Superior temporal gyrus (tissue), 1 donor: ENCODE results near the gene SF3B6.
"Not testable (repeated sequence)": the region's sequence is repeated elsewhere in the genome, so short reads cannot be mapped to it uniquely, and the experiment has no call there.

ENCODE experiments used
- DNase-seq: peaks from one replicate; pipeline ENCODE4 v3.0.0-alpha.2; 2016; ENCODE audit errors: extremely low spot score

SF3B6 gene, protein sequence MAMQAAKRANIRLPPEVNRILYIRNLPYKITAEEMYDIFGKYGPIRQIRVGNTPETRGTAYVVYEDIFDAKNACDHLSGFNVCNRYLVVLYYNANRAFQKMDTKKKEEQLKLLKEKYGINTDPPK

DNA sequence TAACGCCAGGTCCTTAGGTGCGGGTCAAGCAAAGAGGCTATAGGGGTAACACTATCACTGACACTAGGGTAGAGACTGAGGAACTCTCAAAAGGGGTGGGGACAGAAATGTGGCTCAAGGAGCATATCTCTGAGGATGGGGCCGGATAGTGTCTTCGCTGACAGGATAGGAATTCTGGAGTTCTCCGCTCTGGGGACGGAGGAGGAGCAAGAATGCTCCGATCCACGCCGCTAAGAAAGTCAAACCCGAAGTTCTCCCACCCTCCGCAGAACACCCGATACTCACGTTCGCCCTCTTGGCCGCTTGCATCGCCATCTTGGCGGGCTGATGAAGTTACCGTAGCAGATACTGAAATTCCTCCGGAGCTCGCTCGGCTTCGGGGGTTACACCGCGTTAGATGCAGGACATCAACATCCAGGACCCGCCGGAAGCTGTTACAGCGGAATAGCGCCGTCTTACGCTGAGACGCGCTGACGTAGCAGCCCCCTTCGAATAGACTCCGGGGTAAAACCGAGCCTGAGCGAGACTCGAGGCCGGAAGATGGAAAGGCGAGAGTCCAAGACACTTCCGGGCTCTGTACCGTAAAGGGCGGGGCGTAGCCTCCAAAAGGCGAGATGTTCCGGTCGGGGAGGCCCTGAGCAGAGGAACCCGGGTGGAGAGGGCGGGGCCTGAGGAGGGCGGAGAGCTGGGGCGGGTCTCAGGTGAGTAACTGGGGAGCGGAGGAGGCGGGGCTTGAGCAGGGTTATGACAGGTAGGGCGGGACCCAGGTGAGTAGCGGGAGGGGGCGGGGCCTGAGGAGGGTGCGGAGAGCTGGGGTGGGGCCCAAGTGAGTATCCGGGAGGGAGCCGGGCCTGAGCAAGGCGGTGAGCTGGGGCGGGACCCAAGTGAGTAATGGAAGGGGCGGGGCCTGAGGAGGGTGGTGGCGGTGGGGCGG is at the start of gene SF3B6:
Gene SF3B6, minus strand, starts transcription at position 412 of the 934 bp plus-strand sequence. Its CDS starts 97 bp downstream, at position 315.
- DNase-seq, result peak; percentile 99

DNA sequence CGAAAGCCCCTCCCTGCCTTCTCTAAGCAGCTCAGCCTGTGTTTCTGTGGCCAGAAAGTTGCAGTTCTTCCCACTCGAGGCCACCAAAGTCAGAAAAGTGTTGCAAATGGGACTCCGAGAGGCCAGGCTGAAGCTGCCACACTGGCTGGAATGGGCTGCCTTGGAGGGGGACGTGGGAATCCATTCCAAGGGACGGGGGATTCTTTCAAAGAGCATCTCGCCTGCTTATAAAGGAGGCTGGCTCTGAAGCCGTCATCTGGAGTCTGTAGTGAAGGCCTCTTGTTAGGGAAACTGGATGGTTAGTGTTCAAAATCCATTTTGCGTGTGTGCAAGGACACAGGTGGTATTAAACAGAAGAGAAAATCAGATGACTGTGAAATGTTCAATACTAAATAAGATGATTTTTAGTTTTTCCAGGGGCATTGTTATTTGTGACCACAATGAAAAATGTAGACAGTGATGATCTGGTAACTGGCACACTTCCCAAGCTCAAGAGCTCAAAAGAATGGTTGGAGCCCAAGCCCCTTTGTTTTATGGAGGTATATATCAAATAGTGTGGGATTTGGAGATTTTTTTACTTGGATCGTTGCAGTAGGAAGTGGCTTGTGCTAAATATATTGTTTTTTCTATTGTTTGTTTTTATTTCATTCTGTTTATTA is 47.9 kb upstream of the SF3B6 start:
- peak; percentile 62 for DNase-seq

DNA sequence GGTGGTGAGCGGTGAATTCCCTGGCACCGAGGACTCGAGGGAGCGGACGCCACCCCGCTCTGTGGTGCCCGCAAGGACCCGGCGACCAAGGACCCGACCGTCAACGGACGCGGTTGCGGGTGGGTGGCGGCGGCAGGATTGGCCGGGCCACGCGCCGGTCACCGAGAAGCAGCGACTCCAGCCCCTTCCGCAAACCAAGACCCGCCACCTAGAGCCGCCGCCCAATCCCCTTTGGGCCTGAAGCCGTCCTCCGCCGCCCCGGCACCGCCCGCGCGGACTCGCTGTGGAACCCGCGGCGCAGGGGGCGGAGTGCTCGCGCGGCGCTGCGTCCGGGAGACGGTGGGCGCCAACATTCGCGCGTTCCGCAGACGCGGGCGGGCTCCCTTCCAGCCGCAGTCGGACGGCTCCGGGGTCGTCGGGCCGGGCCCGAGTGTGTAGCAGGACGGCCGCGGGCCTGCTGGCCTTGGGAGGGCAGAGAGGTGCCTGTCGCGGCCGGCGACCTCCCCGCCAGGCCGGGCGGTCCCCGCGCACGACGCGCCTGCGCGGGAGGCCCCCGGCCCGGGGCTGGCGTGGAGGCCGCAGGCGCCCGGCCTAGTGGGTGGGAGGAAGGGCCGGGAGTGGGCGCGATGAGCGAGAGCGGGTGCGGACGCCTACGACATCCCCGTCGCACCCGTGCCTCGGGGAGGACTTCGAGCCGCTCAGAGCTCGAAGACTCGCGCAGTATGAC is 47.2 kb upstream of the SF3B6 start, which contains the start of the genes FAM228B and PFN4:
Gene FAM228B, plus strand, starts transcription at position 275 of the 727 bp plus-strand sequence. CDS start 893 bp downstream, outside the sequence.
Gene PFN4, minus strand, starts transcription at position 140 of the 727 bp plus-strand sequence. CDS start 799 bp downstream, outside the sequence.
- peak; percentile 82 for DNase-seq

DNA sequence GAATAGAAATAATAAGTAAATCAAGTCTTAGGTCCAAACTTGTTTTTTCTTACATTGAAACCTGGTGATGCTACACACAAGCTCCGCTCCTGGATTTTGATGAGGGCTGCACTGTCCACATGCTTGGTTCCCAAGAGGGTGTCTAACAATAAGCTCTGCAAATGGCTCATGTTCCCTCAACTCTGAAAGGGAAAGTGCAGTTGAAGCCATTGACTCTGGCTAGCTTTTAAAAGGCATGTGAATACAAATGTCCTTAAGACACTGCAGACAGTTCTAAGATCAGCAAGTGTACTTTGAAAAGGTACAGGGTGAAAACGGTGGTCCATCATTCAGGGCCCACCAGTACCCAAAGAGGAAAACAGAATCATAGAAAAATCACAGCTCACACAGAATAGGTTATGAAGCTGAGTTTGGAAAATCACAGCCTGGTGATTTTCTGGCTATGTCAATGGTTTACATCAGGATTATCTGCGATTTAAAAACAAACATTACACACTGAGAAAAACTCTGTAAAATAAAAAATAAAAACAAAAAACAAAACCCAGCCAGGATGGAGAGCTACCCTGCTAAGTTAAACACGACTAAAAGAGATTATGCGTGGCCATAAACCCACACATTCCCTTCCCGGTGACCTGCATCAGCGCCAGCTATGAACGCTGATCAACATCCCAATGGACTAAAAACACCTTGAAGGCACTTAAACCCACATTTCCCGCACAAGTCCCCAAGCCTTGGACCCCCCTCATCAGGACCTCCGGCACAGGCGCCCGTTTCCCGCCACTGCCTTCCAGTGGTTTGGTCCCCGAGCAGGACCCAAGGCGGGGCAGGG is 46.5 kb upstream of the SF3B6 start:
- peak; percentile 60 for DNase-seq

DNA sequence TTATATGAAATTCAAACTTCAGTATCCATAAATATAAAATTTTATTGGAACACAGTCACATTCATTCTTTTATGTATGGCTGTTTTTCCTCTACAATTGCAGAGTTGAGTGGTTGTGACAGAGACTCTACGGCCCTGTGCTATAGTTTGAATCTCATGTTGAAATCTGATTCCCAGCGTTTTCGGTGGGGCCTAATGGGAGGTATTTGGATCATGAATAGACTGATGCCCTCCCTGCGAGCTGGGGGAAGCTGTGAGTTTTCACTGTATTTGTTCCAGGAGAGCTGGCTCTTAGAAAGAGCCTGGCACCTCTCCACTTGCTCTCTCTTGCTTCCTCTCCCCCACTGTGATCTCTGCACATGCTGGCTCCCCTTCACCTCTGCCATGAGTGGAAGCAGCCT is 45.3 kb upstream of the SF3B6 start:
- DNase-seq, result no peak

DNA sequence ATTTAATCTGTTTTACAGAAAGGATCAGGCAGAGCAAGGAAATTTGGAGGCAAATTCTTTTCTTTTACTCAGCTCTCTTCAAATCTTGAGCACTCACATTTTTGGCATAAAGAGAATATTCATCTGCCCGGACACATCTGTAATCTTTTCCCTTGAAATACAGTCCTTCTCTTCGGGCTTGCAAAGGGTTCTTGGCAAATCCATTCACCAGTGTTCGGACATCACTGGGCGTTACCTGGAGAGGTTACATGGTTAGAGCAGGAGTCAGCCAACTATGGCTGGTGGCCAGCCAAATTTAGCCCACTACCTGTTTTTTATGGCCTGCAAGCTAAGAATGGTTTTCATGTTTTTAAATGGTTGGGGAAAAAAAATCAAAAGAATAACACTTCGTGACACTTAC is 44.9 kb upstream of the SF3B6 start:
- no peak for DNase-seq

DNA sequence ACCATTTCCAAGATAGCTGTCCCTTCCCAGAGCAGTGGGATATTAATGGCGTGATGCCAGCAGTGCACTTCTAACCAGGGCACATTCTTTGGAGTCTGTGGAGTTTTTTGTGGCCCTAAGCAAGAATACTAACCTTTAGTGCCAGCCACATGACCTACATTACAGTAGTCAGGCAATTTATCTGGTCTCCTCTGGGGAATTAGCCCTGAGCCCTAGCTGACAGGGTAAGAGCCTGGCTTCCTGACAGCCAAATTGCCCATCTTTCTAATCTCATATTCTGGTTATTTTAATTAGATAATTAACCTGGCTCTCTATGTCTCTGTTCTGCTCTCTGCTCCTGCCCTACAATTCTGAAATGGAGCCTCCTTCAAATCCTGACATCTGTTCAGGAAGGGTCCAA is 41.8 kb upstream of the SF3B6 start:
- no peak for DNase-seq

DNA sequence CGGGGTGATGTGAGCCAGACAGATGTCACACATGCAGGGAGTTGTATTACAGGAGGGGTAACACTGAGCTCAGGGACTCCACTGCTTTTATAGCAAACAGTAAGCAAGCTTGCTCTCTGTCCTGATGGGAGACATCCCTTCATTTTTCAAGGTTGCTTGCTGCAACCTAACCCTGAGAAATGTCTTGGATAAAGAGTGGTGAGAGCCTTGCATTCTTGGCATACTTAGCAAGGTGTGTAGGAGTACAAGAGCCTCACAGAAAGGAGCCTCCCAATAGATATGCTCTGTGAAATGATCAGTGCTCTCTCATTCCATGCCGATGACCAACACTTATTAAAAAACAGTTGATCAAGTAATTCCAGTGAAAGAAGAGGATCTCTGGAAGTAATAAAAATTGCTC is 38.9 kb upstream of the SF3B6 start:
- DNase-seq, result no peak

DNA sequence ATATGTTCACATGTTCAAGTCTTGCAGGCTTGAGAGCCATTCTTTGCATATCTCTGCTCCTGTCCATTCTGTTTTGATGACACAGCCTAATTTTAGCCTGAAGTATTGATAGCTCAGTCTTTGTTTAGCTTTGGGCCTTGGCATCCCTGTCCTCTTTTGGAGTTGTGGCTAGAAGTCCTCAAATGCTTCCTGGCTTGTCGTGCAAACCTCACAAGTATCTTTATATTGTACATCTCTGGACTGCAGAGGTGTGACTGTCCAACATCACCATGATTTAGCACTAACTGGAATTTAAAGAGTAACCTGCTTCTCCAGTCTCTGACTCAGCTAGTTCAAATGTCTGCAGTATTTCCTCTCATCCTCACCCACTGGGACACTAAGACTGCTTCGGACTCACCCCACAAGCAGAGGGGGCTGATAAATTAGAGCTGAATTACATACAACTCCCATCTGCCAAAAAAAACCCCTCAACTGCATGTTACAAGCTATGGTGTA is 35.3 kb upstream of the SF3B6 start:
- DNase-seq, result no peak

DNA sequence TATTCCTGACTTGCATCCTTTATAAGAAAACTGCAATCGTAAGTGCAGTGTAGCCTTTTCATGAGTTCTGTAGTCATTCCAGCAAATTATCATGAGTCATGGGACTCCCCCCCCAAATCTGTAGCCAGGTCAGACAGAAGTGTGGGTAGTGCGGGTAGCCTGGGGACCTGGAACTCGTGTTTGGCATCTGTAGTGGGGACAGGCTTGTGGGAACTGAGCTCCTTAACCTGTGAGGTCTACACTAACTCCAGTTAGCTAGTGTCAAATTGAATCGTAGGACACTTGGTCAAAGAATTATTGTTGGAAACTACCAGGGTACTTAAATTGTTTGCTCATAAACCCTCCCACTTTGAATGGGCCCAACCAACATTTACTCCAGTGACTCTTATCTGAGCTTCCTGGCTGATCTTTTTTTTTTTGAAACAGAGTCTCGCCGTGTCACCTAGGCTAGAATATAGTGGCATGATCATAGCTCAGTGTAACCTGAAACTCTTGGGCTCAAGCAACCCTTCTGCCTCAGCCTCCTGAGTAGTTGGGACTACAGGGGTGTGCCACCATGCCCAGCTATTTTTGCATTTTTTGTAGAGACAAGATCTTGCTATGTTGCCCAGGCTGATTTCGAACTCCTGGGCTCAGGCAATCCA is 34.7 kb upstream of the SF3B6 start:
- DNase-seq, result no peak

DNA sequence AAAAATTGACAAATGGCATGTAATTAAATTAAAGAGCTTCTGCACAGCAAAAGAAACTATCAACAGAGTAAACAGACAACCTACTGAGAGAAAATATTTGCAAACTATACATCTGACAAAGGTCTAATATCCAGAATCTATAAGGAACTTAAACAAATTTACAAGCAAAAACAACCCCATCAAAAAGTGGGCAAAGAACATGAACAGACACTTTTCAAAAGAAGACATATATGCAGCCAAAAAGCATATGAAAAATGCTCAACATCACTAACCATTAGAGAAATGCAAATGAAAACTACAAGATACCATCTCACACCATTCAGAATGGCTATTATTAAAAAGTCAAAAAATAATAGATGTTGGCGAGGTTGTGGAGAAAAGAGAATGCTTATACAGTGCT is 33.3 kb upstream of the SF3B6 start:
- DNase-seq, result not testable (repeated sequence)

DNA sequence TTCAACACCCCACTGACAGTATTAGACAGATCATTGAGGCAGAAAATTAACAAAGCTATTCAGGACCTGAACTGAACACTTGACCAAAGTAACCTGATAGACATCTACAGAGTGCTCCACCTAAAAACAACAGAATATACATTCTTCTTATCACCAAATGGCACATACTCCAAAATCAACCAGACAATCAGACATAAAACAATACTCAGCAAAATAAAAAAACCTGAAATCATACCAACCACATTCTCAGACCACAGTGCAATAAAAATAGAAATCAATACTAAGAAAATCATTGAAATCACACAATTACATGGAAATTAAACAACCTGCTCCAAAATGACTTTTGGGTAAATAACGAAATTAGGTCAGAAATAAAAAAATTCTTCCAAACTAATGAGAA is 31.2 kb upstream of the SF3B6 start:
- DNase-seq, result no peak

DNA sequence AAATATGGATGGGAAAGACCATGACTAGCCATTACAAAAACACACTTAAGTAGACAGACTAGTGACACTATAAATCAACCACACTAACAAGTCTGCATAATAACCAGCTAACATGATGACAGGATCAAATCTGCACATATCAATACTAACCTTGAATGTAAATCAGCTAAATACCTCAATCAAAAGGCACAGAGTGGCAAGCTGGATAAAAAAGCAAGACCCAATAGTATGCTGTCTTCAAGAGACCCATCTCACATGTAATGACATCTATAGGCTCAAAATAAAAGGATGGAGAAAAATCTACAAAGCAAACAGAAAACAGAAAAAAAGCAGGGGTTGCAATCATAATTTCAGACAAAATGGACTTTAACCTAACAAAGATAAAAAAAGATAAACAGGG is 30.7 kb upstream of the SF3B6 start:
- DNase-seq, result no peak

DNA sequence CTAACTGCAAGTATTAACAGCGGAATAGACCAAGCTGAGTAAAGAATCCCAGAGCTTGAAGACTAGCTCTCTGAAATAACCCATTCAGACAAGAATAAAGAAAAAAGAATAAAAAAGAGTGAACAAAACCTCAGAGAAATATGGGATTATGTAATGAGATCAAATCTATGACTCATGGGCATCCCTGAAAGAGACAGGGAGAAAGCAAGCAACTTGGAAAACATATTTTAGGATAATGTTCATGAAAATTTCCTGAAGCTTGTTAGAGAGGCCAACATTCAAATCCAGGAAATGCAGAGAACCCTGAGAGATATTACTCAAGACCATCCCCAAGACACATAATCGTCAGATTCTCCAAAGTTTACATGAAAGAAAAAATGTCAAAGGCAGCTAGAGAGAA is 29.7 kb upstream of the SF3B6 start:
- no peak for DNase-seq

DNA sequence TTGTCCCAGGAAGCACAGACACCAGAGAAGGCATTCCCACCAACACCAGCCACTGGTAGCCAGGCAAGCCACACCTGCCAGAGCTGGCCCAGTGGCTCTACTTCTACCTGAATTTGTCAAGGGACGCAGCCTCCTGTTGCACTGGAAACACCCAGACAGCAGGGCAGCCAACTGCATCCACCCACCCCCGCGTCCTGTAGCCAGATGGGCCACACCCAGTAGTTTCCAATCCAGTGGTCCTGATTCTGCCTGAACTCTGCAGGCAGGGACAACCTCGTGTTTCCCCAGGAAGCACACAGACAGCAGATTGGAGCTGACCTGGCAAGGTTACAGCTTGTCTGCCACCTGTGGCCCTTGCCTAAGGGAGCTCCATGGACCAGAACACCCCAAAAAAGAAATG is 28.8 kb upstream of the SF3B6 start:
- no peak for DNase-seq

DNA sequence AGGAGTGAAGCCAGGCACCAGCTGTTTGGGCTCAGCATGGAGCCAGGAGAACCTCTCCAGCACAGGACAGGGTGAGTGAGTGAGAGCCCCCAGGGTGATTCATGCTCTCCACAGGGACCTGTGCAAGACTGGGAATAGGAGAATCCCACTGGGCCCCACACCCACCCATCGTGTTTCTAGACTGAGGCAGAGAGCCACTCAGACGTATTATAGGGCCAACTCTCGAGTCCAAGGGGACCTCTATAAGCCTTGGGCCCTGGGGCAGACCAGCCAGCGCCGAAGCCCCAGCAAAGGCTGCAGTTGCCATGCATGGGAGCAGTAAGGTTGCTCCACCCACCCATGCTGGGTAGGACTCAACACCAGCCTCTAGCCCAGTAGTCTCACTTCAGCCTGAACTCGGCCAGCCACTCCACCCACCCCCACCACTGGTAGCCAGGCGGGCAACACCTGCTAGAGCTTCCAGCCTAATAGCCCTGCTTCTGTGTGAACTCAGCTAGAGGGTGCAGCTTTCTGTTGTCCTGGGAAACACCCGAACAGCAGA is 28.1 kb upstream of the SF3B6 start:
- no peak for DNase-seq

DNA sequence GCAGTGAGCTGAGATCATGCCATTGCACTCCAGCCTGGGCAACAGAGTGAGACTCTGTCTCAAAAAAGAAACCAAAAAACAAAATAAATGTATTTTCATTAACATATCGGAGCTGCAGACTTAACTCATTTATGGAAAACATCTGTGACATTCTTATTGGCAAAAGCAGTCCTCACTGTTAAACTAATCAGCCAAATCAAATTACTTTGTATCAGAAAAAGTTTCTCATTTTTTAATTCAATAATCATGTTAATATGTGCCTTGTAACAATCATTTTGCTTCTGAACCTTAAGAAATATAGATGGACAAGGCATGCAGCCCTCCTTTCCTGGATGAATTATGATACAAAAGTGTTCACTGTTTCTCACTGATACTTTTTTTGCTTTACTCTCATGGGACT is 26.6 kb upstream of the SF3B6 start:
- DNase-seq, result no peak

DNA sequence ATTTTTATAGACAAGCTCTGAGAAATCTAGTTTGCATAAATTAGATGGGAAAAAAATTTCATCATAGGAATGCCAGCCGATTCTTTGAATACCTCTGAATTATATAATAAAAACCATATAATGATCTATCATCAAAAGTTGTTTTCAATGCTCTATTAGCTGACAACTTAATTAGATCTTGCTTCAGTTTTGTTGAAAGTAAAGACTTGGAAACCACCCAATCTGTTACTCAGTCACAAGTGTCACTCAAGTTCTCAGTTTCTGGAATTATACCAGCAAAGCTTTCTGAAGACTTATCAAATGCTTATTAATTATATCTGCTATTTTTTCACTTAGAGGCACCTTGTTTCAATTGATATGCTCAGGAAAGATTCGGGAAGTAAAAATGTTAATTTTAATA is 25.9 kb upstream of the SF3B6 start:
- no peak for DNase-seq

DNA sequence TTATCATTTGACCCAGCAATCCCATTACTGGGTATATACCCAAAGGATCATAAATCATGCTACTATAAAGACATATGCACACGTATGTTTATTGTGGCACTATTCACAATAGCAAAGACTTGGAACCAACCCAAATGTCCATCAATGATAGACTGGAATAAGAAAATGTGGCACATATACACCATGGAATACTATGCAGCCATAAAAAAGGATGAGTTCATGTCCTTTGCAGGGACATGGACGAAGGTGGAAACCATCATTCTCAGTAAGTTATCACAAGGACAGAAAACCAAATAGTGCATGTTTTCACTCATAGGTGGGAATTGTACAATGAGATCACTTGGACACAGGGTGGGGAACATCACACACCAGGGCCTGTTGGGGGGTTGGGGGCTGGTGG is 24.6 kb upstream of the SF3B6 start:
- DNase-seq, result not testable (repeated sequence)

DNA sequence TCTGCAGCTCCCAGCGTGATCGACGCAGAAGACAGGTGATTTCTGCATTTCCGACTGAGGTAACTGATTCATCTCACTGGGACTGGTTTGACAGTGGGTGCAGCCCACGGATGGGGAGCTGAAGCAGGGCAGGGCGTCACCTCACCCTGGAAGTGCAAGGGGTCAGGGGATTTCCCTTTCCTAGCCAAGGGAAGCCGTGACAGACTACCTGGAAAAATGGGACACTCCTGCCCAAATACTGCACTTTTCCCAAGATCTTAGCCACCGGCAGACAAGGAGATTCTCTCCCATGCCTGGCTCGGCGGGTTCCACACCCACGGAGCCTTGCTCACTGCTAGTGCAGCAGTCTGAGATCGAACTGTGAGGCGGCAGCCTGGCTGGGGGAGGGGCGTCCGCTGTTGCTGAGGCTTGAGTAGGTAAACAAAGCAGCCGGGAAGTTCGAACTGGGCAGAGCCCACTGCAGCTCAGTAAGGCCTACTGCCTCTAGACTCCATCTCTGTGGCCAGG is 19.1 kb upstream of the SF3B6 start:
- not testable (repeated sequence) for DNase-seq
